ENCODE results near the gene TLE5.
"Not testable (repeated sequence)": the region's sequence is repeated elsewhere in the genome, so short reads cannot be mapped to it uniquely, and the experiment has no call there.

TLE5 gene

GRCh38 chr19:3039641-3040077 is 22.6 kb downstream of the TLE5 start:
- Histone ChIP-seq H3K27me3 (ENCODE audit: insufficient read depth, low read depth) (peaks cover 40% of the 10 kb centered on the region), H2AFZ (ENCODE audit: low read depth) (no peak overlapping the region), H3K27ac (no peak overlapping the region), H3K4me3 (IDR thresholded peaks at IDR 0.05; ENCODE audit: insufficient read depth, low read depth, low read length) (no peak overlapping the region), H3K36me3 (ENCODE audit: insufficient read depth) (no peaks in the 10 kb centered on the region), H3K79me2 (ENCODE audit: insufficient read depth, low read depth) (no peaks in the 10 kb centered on the region), H3K9ac (no peak overlapping the region), H4K20me1 (ENCODE audit: insufficient read depth) (no peaks in the 10 kb centered on the region), H3K4me1 (ENCODE audit: low read depth, poor library complexity, severe bottlenecking) (peaks cover 18% of the 10 kb centered on the region), H3K4me2 (no peak overlapping the region)
- no peak for TF ChIP-seq CTCF (conservative IDR thresholded peaks at IDR 0.05; ENCODE audit: low read depth, low read length)

GRCh38 chr19:3039125-3039524 is 23.2 kb downstream of the TLE5 start:
- Histone ChIP-seq H3K27ac (no peak overlapping the region), H2AFZ (ENCODE audit: low read depth) (no peak overlapping the region), H3K4me3 (IDR thresholded peaks at IDR 0.05; ENCODE audit: insufficient read depth, low read depth, low read length) (no peak overlapping the region), H4K20me1 (ENCODE audit: insufficient read depth) (no peaks in the 10 kb centered on the region), H3K36me3 (ENCODE audit: insufficient read depth) (no peaks in the 10 kb centered on the region), H3K9ac (no peak overlapping the region), H3K79me2 (ENCODE audit: insufficient read depth, low read depth) (no peaks in the 10 kb centered on the region), H3K27me3 (ENCODE audit: insufficient read depth, low read depth) (peaks cover 40% of the 10 kb centered on the region), H3K4me2 (no peak overlapping the region), H3K4me1 (ENCODE audit: low read depth, poor library complexity, severe bottlenecking) (peaks cover 20% of the 10 kb centered on the region)
- no peak for TF ChIP-seq CTCF (conservative IDR thresholded peaks at IDR 0.05; ENCODE audit: low read depth, low read length)

- Histone ChIP-seq H3K4me3 (IDR thresholded peaks at IDR 0.05; ENCODE audit: insufficient read depth, low read depth, low read length) (no peak overlapping the region), H2AFZ (ENCODE audit: low read depth) (no peak overlapping the region), H4K20me1 (ENCODE audit: insufficient read depth) (no peaks in the 10 kb centered on the region), H3K9ac (no peak overlapping the region), H3K27ac (no peak overlapping the region), H3K36me3 (ENCODE audit: insufficient read depth) (no peaks in the 10 kb centered on the region), H3K27me3 (ENCODE audit: insufficient read depth, low read depth) (peaks cover 40% of the 10 kb centered on the region), H3K4me2 (no peak overlapping the region), H3K79me2 (ENCODE audit: insufficient read depth, low read depth) (no peaks in the 10 kb centered on the region), H3K4me1 (ENCODE audit: low read depth, poor library complexity, severe bottlenecking) (peaks cover 20% of the 10 kb centered on the region)
- no peak for TF ChIP-seq CTCF (conservative IDR thresholded peaks at IDR 0.05; ENCODE audit: low read depth, low read length)
These were observed 24.1 kb downstream of the TLE5 start for GRCh38 chr19:3038214-3038613.

GRCh38 chr19:3036977-3037544 is 25.2 kb downstream of the TLE5 start:
- H3K79me2 ChIP-seq (ENCODE audit: insufficient read depth, low read depth); H4K20me1 ChIP-seq (ENCODE audit: insufficient read depth); H2AFZ ChIP-seq (ENCODE audit: low read depth); H3K9ac ChIP-seq; H3K4me3 ChIP-seq (IDR thresholded peaks at IDR 0.05; ENCODE audit: insufficient read depth, low read depth, low read length); H3K27ac ChIP-seq; H3K36me3 ChIP-seq (ENCODE audit: insufficient read depth): not testable (repeated sequence)
- H3K27me3 ChIP-seq (ENCODE audit: insufficient read depth, low read depth): peaks cover 44% of the 10 kb centered on the region
- peaks cover 20% of the 10 kb centered on the region for H3K4me1 ChIP-seq (ENCODE audit: low read depth, poor library complexity, severe bottlenecking)
- peak overlapping the region; percentile 95; the same call in 1 of the 2 replicates for H3K4me2 ChIP-seq

GRCh38 chr19:3036119-3036976 is 25.9 kb downstream of the TLE5 start:
- no peaks in the 10 kb centered on the region for H3K79me2 ChIP-seq (ENCODE audit: insufficient read depth, low read depth)

More at GRCh38 chr19:3036119-3036976, 25.9 kb downstream of the TLE5 start:
- Histone ChIP-seq H3K27me3 (ENCODE audit: insufficient read depth, low read depth) (peaks cover 45% of the 10 kb centered on the region), H3K36me3 (ENCODE audit: insufficient read depth) (no peaks in the 10 kb centered on the region), H3K27ac (peak overlapping the region; percentile 73), H3K4me2 (peak overlapping the region; percentile 95), H3K4me1 (ENCODE audit: low read depth, poor library complexity, severe bottlenecking) (peaks cover 20% of the 10 kb centered on the region), H3K9ac (peak overlapping the region; percentile 56; the same call in 1 of the 2 replicates), H4K20me1 (ENCODE audit: insufficient read depth) (no peaks in the 10 kb centered on the region), H3K4me3 (IDR thresholded peaks at IDR 0.05; ENCODE audit: insufficient read depth, low read depth, low read length) (no peak overlapping the region), H2AFZ (ENCODE audit: low read depth) (peak overlapping the region; percentile 100)
- no peak for TF ChIP-seq CTCF (conservative IDR thresholded peaks at IDR 0.05; ENCODE audit: low read depth, low read length)

Measured in KMS-11 (cell line).